MM.1S (cell line): ENCODE results near the gene CAMK4.

Source experiments
- CTCF ChIP-seq: fragments of 300-600 bp; sonication (generic); IDR thresholded peaks from 2 replicates; pipeline ENCODE4 v1.5.1; 2016; ENCODE audit warnings: antibody characterized with exemption, low read length, mixed read lengths
- EZH2 ChIP-seq: fragments of 300-600 bp; sonication (generic); optimal IDR thresholded peaks from 2 replicates; pipeline ENCODE3; 2017; ENCODE audit warnings: low read depth, mild to moderate bottlenecking, antibody characterized with exemption, low read length, mixed read lengths

DNA sequence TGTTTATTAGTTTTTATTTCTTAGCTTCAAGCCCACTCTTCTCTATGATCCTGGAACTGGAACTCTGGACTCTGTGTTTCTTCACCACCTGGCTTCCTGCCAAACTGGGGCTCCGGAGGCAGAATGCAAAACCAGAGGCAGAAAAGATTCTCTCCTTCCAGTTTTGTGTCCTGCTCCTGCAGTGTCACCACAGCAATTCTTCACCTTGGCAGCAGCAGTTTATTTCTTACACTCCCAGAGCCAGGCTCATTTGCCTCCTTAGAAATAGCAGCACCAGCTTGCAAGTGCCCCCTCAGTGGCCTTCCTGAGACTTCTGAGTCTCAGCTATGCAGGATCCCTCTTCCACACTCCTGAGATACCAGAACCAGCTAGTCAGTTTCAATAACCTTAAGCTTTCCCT, 26.7 kb upstream of the CAMK4 start:
- TF ChIP-seq CTCF = no peak
- no peak for TF ChIP-seq EZH2
